HepG2 (cell line): Measurements from ENCODE around the gene INTS7. TPM values are rescaled to one million over a fixed set of nuclear protein-coding genes. Genes with fewer than 3 reads are reported as not detected.

Source experiments
- CREBL2 ChIP-seq: sonication (generic); formaldehyde crosslinking; IDR thresholded peaks from 2 replicates; pipeline ENCODE4 v1.8.1; 2023; ENCODE audit warnings: missing genetic modification reagents, mild to moderate bottlenecking, borderline replicate concordance
- E2F2 ChIP-seq: sonication (generic); formaldehyde crosslinking; IDR thresholded peaks from 2 replicates; pipeline ENCODE4 v1.4.0; 2020; ENCODE audit warnings: missing genetic modification reagents, borderline replicate concordance
- IRF9 ChIP-seq: sonication (generic); formaldehyde crosslinking; IDR thresholded peaks from 2 replicates; pipeline ENCODE4 v1.8.0; 2022; ENCODE audit warnings: missing genetic modification reagents, mild to moderate bottlenecking, borderline replicate concordance
- MIER2 ChIP-seq: IDR thresholded peaks from 2 replicates; pipeline ENCODE4 v1.6.1; 2016; ENCODE audit warnings: missing biosample characterization, missing genetic modification reagents
- PLRG1 ChIP-seq: fragments of 450-650 bp; conservative IDR thresholded peaks from 2 replicates; pipeline ENCODE4 v1.6.1; 2016
- SALL2 ChIP-seq: sonication (generic); formaldehyde crosslinking; IDR thresholded peaks from 2 replicates; pipeline ENCODE4 v1.8.1; 2023; ENCODE audit warnings: mild to moderate bottlenecking, missing genetic modification reagents, inconsistent platforms
- THRA ChIP-seq: sonication (generic); formaldehyde crosslinking; IDR thresholded peaks from 2 replicates; pipeline ENCODE4 v1.4.0; 2020; ENCODE audit warnings: missing genetic modification reagents, borderline replicate concordance
- TOE1 ChIP-seq: sonication (generic); formaldehyde crosslinking; IDR thresholded peaks from 2 replicates; pipeline ENCODE4 v1.4.0; 2020; ENCODE audit warnings: mild to moderate bottlenecking, missing genetic modification reagents
- ZBTB37 ChIP-seq: sonication (generic); formaldehyde crosslinking; IDR thresholded peaks from 2 replicates; pipeline ENCODE4 v1.4.0; 2020; ENCODE audit warnings: mild to moderate bottlenecking, missing genetic modification reagents
- ZBTB38 ChIP-seq: sonication (generic); formaldehyde crosslinking; IDR thresholded peaks from 2 replicates; pipeline ENCODE4 v1.5.1; 2020; ENCODE audit warnings: mild to moderate bottlenecking, missing genetic modification reagents
- ZBTB39 ChIP-seq: sonication (generic); formaldehyde crosslinking; IDR thresholded peaks from 2 replicates; pipeline ENCODE4 v1.5.0; 2020; ENCODE audit warnings: missing genetic modification reagents
- ZNF12 ChIP-seq: sonication (generic); formaldehyde crosslinking; IDR thresholded peaks from 2 replicates; pipeline ENCODE4 v1.5.0; 2020; ENCODE audit warnings: missing genetic modification reagents
- ZNF224 ChIP-seq: sonication (generic); formaldehyde crosslinking; IDR thresholded peaks from 2 replicates; pipeline ENCODE4 v1.5.0; 2020; ENCODE audit warnings: mild to moderate bottlenecking, missing genetic modification reagents
- ZNF274 ChIP-seq: sonication (generic); formaldehyde crosslinking; IDR thresholded peaks from 2 replicates; pipeline ENCODE4 v1.5.1; 2020; ENCODE audit warnings: mild to moderate bottlenecking, missing genetic modification reagents
- ZNF335 ChIP-seq: sonication (generic); formaldehyde crosslinking; IDR thresholded peaks from 2 replicates; pipeline ENCODE4 v1.4.0; 2020; ENCODE audit warnings: missing genetic modification reagents
- ZNF382 ChIP-seq: sonication (generic); formaldehyde crosslinking; IDR thresholded peaks from 2 replicates; pipeline ENCODE4 v1.5.0; 2020; ENCODE audit warnings: missing genetic modification reagents, mild to moderate bottlenecking, borderline replicate concordance
- ZNF580 ChIP-seq: IDR thresholded peaks from 2 replicates; pipeline ENCODE4 v1.6.1; 2016; ENCODE audit warnings: low read depth, borderline replicate concordance
- ZNF709 ChIP-seq: sonication (generic); formaldehyde crosslinking; IDR thresholded peaks from 2 replicates; pipeline ENCODE4 v1.5.0; 2020; ENCODE audit warnings: mild to moderate bottlenecking, missing genetic modification reagents
- ZSCAN31 ChIP-seq: sonication (generic); formaldehyde crosslinking; IDR thresholded peaks from 2 replicates; pipeline ENCODE4 v1.5.0; 2020; ENCODE audit warnings: low read depth, mild to moderate bottlenecking, missing genetic modification reagents
- ZSCAN5A ChIP-seq: sonication (generic); formaldehyde crosslinking; IDR thresholded peaks from 2 replicates; pipeline ENCODE4 v1.8.0; 2022; ENCODE audit warnings: mild to moderate bottlenecking, missing genetic modification reagents, borderline replicate concordance
- polyA plus RNA-seq, 8 experiments: library from polyadenylated mRNA; depleted of rRNA in 3 of 8; stranded (reverse) in 7 of 8; unstranded in 1 of 8; fragments of >200 nt; fragmentation: Illumina TruSeq in 4 of 8; extraction: Trizol in 4 of 8; gene quantifications; 2 replicates each; pipeline versions ENCODE4 v1.2.1 to v1.2.3, GENCODE V29; 2011 to 2016; ENCODE audit warnings: low read depth in 4 of 8, missing spikeins in 1 of 8, mixed read lengths in 1 of 8; ENCODE audit not compliant: insufficient read depth in 1 of 8
- total RNA-seq, 5 experiments: library from RNA; depleted of rRNA; stranded (reverse); fragments of >200 nt; fragmentation: Illumina TruSeq; extraction: Trizol; gene quantifications; 2 replicates each; pipeline ENCODE4 v1.2.3, GENCODE V29; 2016; ENCODE audit warnings: low read depth in 1 of 5

INTS7 gene
- total and polyA plus RNA-seq, 2 of the 13 experiments (the other 11 are each of a cell fraction or from before 2014, with no cell fraction given): 18.3 to 22.4 TPM

GRCh38 chr1:212035835-212036605 is 663 bp upstream of the INTS7 start (continued):
- TF ChIP-seq ZSCAN5A: no peak
- no peak for TF ChIP-seq E2F2 (CRISPR knock-in tag)
- TF ChIP-seq PLRG1: no peak
- no peak for TF ChIP-seq ZNF12 (CRISPR knock-in tag)
- TF ChIP-seq CREBL2 (CRISPR knock-in tag): no peak
- TF ChIP-seq ZBTB37 (CRISPR knock-in tag): no peak
- no peak for TF ChIP-seq ZNF335 (CRISPR knock-in tag)
- no peak for TF ChIP-seq ZNF709 (CRISPR knock-in tag)
- no peak for TF ChIP-seq ZSCAN31 (CRISPR knock-in tag)
- 0 out of 2 replicates have a peak, but pooled peaks have one; percentile 17 for TF ChIP-seq ZNF224 (CRISPR knock-in tag)
- no peak for TF ChIP-seq MIER2 (CRISPR knock-in tag)
- TF ChIP-seq ZNF580 (CRISPR knock-in tag): no peak
- TF ChIP-seq ZBTB38 (CRISPR knock-in tag): no peak
- TF ChIP-seq ZNF274 (CRISPR knock-in tag): no peak
- TF ChIP-seq TOE1: no peak; the same call in 1 of the 2 replicates
- TF ChIP-seq ZBTB39 (CRISPR knock-in tag): no peak
- no peak for TF ChIP-seq ZNF382 (CRISPR knock-in tag)
- TF ChIP-seq THRA: no peak
- TF ChIP-seq SALL2 (CRISPR knock-in tag): no peak
- no peak for TF ChIP-seq IRF9
